Bronchial epithelial cell (primary cell): ENCODE results near the gene PTGS2. TPM values are rescaled to one million over a fixed set of nuclear protein-coding genes. Genes with fewer than 3 reads are reported as not detected.

ENCODE experiments used
- DNase-seq: peaks from one replicate; pipeline ENCODE4 v3.0.0-alpha.2; 2010; ENCODE audit warnings: low read depth
- FAIRE-seq: peaks from 2 replicates; lab custom pipeline; 2011; peaks lifted over from hg19 to GRCh38; lab: Jason Lieb, UNC
- H3K27me3 ChIP-seq: 2 replicates; pipeline ENCODE4 v1.5.1; 2011; ENCODE audit warnings: low read length; ENCODE audit not compliant: control insufficient read depth, insufficient read depth
- H3K36me3 ChIP-seq: 2 replicates; pipeline ENCODE4 v1.5.1; 2011; ENCODE audit warnings: low read length; ENCODE audit not compliant: control insufficient read depth, insufficient read depth
- H3K4me3 ChIP-seq: 2 replicates; pipeline ENCODE4 v1.5.1; 2011; ENCODE audit warnings: mild to moderate bottlenecking, low read depth, low read length, control low read depth
- total RNA-seq: library from RNA; depleted of rRNA; stranded (reverse); fragments of >200 nt; gene quantifications from 2 replicates; pipeline ENCODE4 v1.2.1, GENCODE V29; 2014
- TF ChIP-seq, protein P1 (sequence below): IDR thresholded peaks from 2 replicates; pipeline ENCODE4 v1.5.1; 2011; ENCODE audit warnings: mild to moderate bottlenecking, moderate library complexity, low read length, control low read depth, inconsistent platforms; ENCODE audit not compliant: insufficient read depth, severe bottlenecking

PTGS2 gene
- total RNA-seq, 1 donor from 2014 or later = 22.1 TPM

DNA sequence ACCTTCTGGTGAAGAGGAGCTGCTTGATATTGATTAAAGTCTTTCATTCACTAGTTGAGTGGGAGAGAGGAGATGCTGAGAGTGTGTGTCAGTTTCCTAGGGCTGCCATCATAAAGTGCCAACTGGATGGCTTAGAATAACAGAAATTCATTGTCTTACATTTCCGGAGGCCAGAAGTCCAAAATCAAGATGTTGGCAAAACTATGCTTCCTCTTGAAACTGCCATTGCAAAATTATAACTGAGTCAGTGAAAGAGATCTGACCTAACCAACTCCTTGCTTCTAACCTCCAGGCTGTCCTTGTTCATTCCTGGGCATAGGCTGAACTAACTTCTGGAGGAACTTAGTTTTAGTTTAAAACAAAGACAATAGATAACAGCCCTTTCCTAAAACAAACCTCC, 47.1 kb downstream of the PTGS2 start:
- H3K4me3 ChIP-seq = no peak overlapping the region
- FAIRE-seq (no peak), DNase-seq (no peak)
- H3K36me3 ChIP-seq = no peaks in the 10 kb centered on the region
- H3K27me3 ChIP-seq = no peaks in the 10 kb centered on the region
- TF ChIP-seq, protein P1, sequence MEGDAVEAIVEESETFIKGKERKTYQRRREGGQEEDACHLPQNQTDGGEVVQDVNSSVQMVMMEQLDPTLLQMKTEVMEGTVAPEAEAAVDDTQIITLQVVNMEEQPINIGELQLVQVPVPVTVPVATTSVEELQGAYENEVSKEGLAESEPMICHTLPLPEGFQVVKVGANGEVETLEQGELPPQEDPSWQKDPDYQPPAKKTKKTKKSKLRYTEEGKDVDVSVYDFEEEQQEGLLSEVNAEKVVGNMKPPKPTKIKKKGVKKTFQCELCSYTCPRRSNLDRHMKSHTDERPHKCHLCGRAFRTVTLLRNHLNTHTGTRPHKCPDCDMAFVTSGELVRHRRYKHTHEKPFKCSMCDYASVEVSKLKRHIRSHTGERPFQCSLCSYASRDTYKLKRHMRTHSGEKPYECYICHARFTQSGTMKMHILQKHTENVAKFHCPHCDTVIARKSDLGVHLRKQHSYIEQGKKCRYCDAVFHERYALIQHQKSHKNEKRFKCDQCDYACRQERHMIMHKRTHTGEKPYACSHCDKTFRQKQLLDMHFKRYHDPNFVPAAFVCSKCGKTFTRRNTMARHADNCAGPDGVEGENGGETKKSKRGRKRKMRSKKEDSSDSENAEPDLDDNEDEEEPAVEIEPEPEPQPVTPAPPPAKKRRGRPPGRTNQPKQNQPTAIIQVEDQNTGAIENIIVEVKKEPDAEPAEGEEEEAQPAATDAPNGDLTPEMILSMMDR = no peak

DNA sequence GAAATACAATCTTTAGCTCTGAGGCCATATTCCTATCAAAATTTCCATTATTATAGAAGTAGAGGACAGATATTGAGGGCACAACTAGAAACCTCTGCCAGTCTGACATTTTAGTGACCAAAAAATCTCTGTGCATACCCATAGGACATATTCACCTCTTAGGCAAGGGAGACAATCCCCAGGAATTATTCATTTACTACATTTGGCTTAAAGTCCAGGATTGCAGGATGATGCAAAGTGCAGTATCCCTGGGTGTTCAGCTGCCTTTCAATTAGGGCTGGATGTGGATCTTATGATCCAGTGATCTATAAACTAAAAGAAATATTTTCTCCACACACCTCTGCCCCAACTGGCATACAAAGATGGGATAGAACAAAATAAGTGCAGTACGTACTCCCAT, 50.9 kb downstream of the PTGS2 start:
- H3K27me3 ChIP-seq = no peaks in the 10 kb centered on the region
- TF ChIP-seq, protein P1 = no peak
- FAIRE-seq (no peak), DNase-seq (no peak)
- H3K4me3 ChIP-seq = no peak overlapping the region
- H3K36me3 ChIP-seq = no peaks in the 10 kb centered on the region

DNA sequence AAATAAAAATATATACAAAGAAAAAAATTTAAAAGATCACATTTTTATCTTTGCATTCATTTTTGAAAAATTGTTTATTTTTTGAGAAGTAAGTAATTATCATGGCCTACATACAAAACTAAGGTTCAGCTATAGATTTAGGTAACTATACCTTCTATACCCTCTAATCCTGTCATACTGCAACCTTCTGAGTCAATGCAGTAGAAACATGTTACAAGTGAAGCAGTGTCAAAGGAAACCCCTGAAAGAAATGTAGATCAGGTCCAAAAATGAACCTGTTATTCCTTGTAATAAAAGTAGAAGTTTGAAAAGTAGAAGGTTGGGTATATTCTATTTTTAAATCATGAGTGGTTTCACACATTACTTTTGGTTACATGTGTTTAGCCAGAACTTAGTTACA, 51.3 kb downstream of the PTGS2 start:
- Histone ChIP-seq H3K4me3 (no peak overlapping the region), H3K36me3 (no peaks in the 10 kb centered on the region), H3K27me3 (no peaks in the 10 kb centered on the region)
- DNase-seq (no peak), FAIRE-seq (no peak)
- TF ChIP-seq, protein P1 = no peak

DNA sequence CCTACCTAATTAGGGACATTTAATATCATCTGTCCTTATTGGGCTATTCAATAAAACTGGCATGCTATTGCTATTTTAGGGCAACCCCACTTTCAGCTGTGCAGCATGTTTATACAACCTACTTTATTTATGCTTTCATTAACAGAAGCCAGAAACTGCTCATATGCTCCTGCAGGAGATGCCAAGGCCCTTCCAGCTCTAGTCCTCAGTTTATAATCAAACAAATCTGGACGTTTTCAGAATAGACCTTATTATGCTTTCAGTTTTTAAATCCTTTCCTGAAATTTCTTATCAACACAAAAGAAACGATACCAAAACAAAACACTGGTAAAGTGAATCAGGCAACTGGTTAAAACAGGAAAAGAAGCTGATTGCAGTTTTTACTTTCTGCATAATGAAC, 53.2 kb downstream of the PTGS2 start:
- no peaks in the 10 kb centered on the region for H3K36me3 ChIP-seq
- no peaks in the 10 kb centered on the region for H3K27me3 ChIP-seq
- TF ChIP-seq, protein P1 = no peak
- DNase-seq = no peak
- no peak for FAIRE-seq
- H3K4me3 ChIP-seq = no peak overlapping the region

DNA sequence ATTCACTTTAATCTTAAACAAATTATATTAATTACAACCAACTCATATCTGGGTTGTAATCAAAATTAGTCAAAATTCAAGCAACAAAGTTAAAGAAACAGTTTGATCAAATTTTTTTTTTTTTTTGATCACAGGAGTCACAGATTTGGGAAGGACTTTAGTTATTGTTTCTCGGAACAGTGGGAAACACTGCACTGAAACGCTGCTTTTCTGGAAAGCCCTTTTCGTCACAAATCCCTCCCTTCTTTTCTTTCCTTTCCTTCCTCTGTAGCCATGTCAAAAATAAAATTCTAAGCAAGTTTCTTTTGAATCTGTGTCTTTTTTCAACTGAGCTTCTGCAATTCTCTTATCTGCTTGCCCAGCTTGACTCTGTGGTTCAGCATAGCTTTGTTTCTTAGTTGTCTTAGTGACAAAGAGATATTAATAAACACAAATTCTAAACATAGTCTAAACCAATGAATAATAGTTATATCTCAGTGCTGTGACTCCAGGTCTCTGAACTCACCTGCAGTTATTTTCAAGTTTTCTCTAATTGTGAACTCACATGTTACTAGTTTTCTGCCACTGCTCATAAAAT, 53.8 kb downstream of the PTGS2 start:
- Histone ChIP-seq H3K36me3 (no peaks in the 10 kb centered on the region), H3K27me3 (no peaks in the 10 kb centered on the region), H3K4me3 (no peak overlapping the region)
- DNase-seq (no peak), FAIRE-seq (no peak)
- TF ChIP-seq, protein P1 = no peak

DNA sequence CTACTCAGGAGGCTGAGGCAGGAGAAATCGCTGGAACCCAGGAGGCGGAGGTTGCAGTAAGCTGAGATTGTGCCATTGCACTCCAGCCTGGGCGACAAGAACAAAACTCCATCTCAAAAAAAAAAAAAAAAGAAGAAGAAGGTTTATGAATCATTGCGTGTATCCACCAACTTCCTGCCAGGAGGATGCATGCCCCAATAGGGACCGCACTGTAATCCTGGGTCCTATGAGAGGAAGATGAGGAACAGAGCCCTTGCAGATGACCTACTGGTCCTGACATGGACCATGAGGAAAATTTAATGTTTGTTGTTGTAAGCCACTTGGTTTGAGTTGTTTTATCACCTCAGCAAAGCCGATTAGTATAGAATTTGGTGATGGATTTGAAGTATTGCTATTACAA, 56.7 kb downstream of the PTGS2 start:
- no peak for DNase-seq
- Histone ChIP-seq H3K27me3 (no peaks in the 10 kb centered on the region), H3K4me3 (no peak overlapping the region), H3K36me3 (no peaks in the 10 kb centered on the region)
- FAIRE-seq = no peak
- TF ChIP-seq, protein P1 = no peak
